Activated CD4-positive, alpha-beta T cell treated with anti-CD3 and anti-CD28 coated beads, Interleukin-2, Interleukin-4, amounts not matched to agents 100 ng/mL and 50 ng/mL, durations not matched to agents 16 hours and 8 hours (primary cell): ENCODE measurements around the gene SFSWAP.
"Not testable (repeated sequence)": the region's sequence is repeated elsewhere in the genome, so short reads cannot be mapped to it uniquely, and the experiment has no call there.

Experiments
- DNase-seq: peaks from one replicate; pipeline ENCODE4 v3.0.0-alpha.2; 2020; ENCODE audit warnings: low spot score

The SFSWAP gene

GRCh38 chr12:131702573-131702877 lies 8.4 kb upstream of the SFSWAP start:
- no peak for DNase-seq

- DNase-seq, result no peak
These were observed 7.7 kb upstream of the SFSWAP start for GRCh38 chr12:131703161-131703560.

- no peak for DNase-seq
These were observed 6.4 kb upstream of the SFSWAP start for GRCh38 chr12:131704509-131704908.

DNA sequence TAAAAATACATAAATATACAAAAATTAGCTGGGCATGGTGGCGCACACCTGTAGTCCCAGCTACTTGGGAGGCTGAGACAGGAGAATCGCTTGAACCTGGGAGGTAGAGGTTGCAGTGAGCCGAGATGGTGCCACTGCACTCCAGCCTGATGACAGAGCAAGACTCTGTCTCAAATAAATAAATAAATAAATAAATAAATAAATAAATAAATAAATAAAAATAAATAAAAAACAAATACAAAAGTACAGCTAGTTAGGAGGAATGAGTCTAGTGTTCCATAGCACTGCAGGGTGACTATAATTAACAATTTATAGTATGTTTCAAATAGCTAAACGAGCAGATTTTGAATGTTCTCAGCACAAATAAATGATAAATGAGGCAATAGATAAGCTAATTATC lies 4.2 kb upstream of the SFSWAP start:
- not testable (repeated sequence) for DNase-seq

- DNase-seq, result no peak
These were observed 1.7 kb upstream of the SFSWAP start for GRCh38 chr12:131709226-131709625.

DNA sequence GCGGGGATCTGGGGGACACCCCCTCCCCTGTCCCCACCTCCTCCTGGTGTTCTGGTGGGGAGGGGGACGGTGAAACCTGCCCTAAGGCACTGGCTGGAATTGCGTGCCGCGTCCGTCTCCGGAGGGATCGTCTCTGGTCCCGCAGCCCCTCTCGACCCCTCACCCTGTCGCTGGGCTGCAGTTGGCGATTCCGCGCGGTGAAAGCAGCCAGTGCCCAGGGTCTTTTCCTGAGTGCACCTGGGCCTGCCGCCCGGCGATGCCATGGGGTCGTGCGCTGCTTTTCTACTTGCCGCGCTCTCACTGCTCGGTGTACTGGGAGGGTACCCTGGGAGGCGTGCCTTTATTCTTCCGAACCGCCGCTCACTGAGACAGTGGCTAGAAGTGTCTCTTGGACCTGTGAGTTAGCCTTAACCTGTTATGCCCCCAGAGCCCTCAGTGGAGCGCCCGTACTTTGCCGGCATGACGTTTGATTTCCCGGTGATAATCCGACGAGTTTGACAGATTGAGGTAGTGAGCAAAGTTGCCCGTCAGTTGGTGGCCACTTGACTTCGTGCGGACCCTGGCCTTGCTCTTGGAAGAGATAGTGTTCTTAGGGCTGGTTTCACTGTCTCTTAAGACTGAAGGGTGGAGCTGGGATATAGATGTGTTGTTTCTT lies 788 bp downstream of the SFSWAP start:
- peak; percentile 3 for DNase-seq

DNA sequence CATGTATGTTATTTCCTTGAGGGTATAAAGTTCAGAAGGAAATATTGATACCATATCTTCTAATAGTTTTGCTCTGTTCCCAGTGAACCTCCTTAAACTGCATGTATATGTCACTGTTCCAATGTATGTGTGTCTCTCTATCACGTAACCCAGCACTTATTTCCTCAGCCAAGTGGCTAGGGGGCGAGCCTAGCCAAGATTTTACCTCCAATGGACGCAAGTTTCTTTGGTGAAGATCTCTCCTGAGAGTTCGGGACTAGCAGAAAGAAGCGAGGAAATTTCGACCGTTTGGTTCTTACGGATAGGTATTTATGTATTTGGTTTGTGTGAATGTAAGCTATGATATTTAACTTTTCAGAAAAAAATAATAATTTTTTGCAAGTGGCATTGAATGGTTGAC lies 2.5 kb downstream of the SFSWAP start:
- no peak for DNase-seq

- no peak for DNase-seq
These were observed 3.9 kb downstream of the SFSWAP start for GRCh38 chr12:131714759-131715158.

GRCh38 chr12:131716282-131716681 lies 5.4 kb downstream of the SFSWAP start:
- no peak for DNase-seq

DNA sequence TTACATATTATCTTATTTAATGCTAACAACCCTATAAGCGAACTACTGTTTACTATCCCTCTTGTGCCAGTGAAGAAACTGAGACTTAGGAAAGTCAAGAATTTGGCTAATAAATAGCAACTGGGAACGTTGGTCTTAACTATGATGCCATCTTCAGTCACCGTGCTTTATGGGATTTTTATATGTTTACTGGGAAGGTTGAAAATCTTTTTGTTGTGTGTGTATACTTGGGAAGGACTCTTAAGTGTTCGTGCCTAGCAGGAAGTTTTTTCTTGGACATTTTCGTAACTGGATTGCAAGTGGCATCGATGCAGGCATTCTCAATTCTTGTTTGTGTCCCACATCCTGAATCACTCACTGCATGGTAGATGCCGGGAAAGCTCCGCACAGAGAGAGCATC lies 9.4 kb downstream of the SFSWAP start:
- no peak for DNase-seq

DNA sequence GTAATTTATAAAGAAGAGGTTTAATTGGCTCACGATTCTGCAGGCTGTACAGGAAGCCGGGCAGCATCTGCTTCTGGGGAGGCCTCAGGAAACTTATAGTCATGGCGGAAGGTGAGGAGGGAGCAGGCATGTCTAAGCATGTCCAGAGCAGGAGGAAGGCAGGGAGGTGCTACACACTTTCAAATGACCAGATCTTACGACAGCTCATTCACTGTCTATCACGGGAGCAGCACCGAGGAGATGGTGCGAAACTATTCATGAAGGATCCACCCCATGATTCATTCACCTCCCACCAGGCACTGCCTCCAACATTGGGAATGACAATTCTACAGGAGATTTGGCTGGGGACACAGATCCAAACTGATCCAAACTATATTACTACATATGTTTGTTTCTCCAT lies 10.0 kb downstream of the SFSWAP start:
- DNase-seq, result no peak

DNA sequence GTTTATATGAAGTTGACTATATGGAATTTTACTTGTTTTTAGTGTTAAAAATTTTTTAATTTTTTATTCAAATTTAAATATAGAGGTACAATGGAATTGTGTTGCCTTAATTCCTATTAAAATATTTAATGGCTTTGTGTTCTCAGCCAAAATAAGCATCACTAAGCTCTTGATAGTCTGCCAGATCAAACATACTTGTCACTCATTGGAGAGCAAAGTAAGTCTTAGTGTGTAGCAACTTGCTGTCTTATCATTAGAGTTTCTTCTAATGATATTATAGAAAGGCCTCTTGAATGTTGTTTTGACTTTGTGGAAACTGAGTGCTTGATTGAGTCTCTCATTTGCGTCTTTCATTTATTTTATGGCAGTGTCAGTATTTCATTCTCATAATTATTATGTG lies 10.7 kb downstream of the SFSWAP start:
- DNase-seq, result no peak

- DNase-seq, result no peak
These were observed 12.6 kb downstream of the SFSWAP start for GRCh38 chr12:131723532-131723931.

- no peak for DNase-seq
These were observed 13.6 kb downstream of the SFSWAP start for GRCh38 chr12:131724534-131724933.

DNA sequence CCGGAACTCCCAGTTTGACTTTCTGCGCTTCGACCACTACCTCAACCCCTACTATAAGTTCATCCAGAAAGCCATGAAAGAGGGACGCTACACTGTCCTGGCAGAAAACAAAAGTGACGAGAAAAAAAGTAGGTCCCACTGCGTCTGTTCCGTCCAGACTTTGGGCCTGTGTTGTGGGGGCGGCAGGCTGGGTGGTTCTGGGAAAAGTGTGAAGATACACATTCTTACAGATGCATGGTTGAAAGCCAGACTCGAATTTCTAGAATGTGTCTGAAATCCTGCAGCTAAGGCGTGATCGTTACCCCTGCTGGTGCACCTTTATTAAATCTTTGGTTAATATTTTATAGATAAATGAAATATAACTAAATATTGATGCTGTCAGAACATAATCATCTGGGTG lies 14.6 kb downstream of the SFSWAP start:
- DNase-seq, result no peak

DNA sequence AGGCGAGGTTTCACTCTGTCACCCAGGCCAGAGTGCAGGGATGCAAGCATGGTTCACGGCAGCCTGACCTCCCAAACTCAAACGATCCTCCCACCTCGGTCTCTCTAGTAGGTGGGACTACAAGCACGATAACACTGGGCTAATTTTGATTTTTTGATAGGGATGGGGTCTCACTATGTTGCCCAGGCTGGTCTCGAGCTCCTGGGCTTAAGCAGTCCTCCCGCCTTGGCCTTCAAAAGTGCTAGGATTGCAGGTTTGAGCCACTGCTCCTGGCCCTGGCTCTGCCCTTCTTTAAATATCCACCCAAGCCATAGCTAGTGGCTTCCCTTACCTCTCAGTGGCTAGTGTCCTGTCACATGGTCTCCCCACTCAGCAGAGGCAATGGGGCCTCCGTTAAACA lies 17.8 kb downstream of the SFSWAP start:
- no peak for DNase-seq

GRCh38 chr12:131729254-131729955 lies 18.5 kb downstream of the SFSWAP start:
- no peak for DNase-seq

DNA sequence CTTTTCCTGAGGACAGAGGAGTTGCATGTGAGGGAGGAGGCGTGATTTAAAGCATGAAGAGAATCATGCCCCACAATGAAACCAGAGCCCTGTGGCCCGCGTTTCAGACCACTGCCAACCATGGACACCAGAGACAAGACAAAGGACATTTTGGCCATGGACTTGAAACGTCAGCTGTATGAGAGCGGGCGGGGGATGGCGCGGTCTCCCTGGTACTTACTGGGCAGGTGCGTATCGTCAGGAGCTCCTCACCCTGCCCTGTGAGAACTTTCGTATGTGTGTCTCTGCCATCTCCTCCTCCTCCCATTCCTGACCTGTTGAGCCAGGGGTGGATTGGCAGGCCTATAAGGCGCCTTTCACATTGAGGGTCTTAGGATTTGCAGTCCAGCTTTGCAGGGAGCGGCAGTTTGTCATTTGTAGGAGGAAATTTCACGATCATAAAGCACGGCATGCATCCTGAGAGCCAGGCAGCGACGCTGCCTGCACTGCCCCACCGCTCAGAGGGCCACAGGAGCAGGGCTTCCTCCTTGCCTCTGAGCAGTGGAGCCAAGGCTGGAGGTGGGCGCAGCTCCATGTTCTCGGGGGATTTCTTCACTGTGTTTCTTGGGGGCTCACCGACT lies 22.2 kb downstream of the SFSWAP start:
- no peak for DNase-seq

- DNase-seq, result no peak
These were observed 23.0 kb downstream of the SFSWAP start for GRCh38 chr12:131733874-131734273.

GRCh38 chr12:131734336-131735152 lies 23.7 kb downstream of the SFSWAP start:
- DNase-seq, result no peak

GRCh38 chr12:131735153-131735456 lies 24.2 kb downstream of the SFSWAP start:
- no peak for DNase-seq

DNA sequence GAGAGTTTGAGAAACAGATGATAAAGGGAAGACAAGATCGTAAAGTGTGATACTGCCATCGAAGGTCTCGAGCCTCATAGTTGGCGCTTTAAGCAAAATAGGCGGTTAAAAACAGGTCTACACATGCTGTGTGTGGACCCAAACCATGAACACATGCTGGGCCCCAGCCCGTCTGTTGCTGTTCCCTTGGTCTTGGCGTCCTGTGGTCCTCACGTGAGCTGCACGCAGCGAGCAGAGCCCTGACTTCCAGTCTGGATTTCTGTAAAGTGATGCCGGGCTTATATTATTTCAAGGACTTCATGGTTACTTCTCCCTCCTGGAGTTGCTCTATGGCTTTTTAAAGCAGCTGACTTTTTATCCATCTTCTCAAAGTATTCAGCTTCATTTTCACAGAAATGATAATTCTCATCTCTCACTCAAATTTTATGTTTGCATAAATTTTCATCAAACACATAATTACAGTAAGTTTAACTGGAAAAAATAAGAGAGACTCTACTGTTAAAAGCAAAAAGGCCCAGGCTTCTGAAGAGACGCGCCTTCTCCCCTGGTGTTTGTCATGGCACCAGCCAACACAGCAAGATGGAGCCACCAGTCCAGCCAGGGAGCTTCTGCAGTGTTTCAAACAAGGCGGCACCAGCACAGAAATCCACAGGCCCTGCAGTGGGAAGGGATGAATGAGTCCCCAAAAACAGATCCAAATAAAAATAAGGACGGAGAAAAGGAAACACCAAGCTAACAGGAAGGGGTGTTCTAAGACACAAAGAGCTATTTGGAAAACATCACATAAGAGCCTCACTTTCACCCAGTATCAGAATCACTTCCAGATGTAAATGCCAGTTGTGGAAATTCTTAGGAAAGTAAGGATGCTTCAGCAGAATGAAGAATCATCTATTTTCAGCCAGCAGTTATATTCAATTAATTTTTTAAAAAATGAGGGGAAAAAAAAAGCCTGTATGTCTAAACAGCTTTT lies 24.9 kb downstream of the SFSWAP start:
- DNase-seq, result no peak
